Calu3 (cell line): Measurements from ENCODE around the gene ARVCF. TPM values are rescaled to one million over a fixed set of nuclear protein-coding genes. Genes with fewer than 3 reads are reported as not detected.
A peak's percentile ranks its signal among the peaks of the same experiment; 100 is the strongest.

ENCODE experiments used
- BruUV-seq: library from RNA; stranded (reverse); fragments of 400-500 nt; replicated peaks from 2 replicates; lab custom pipeline; 2021; lab: Mats Ljungman, UMichigan
- CTCF ChIA-PET: fragments of 300-600 bp; sonication (Branson Sonifier 250); formaldehyde crosslinking; loops from one replicate; lab custom pipeline; 2022; ENCODE audit warnings: antibody characterized with exemption; lab: Charles Lee
- DNase-seq: peaks from one replicate; pipeline ENCODE4 v3.0.0; 2022
- H3K27ac Mint-ChIP-seq: one replicate; pipeline ENCODE4 v1.8.0; 2022; ENCODE audit warnings: mixed read lengths; ENCODE audit not compliant: unreplicated experiment
- H3K27me3 Mint-ChIP-seq: one replicate; pipeline ENCODE4 v1.8.0; 2022; ENCODE audit warnings: mixed read lengths; ENCODE audit not compliant: unreplicated experiment
- H3K36me3 Mint-ChIP-seq: one replicate; pipeline ENCODE4 v1.8.0; 2022; ENCODE audit warnings: mild to moderate bottlenecking, moderate library complexity, mixed read lengths; ENCODE audit not compliant: insufficient read depth, unreplicated experiment
- H3K4me1 Mint-ChIP-seq: one replicate; pipeline ENCODE4 v1.8.0; 2022; ENCODE audit warnings: mild to moderate bottlenecking, low read depth, mixed read lengths; ENCODE audit not compliant: unreplicated experiment
- H3K4me3 Mint-ChIP-seq: one replicate; pipeline ENCODE4 v1.8.0; 2022; ENCODE audit warnings: mild to moderate bottlenecking, low read depth, moderate library complexity, mixed read lengths; ENCODE audit not compliant: unreplicated experiment
- H3K9me3 Mint-ChIP-seq: one replicate; pipeline ENCODE4 v1.8.0; 2022; ENCODE audit warnings: low read depth, mixed read lengths; ENCODE audit not compliant: unreplicated experiment
- CTCF ChIP-seq: fragments of 200-600 bp; IDR thresholded peaks from one replicate; pipeline ENCODE4 v1.8.0; 2022; ENCODE audit warnings: antibody characterized with exemption; ENCODE audit not compliant: unreplicated experiment
- intact Hi-C: fragments of 100-400 bp; cut with micrococcal nuclease; formaldehyde crosslinking; loops from one replicate; pipeline ENCODE4 v1.10.0; 2022; ENCODE audit not compliant: unreplicated experiment
- total RNA-seq: library from RNA; stranded (reverse); gene quantifications from 2 replicates; pipeline ENCODE4 v1.2.3, GENCODE V29; 2022

ARVCF gene
- total RNA-seq, 1 experiment from 2014 or later = 19.7 TPM

DNA sequence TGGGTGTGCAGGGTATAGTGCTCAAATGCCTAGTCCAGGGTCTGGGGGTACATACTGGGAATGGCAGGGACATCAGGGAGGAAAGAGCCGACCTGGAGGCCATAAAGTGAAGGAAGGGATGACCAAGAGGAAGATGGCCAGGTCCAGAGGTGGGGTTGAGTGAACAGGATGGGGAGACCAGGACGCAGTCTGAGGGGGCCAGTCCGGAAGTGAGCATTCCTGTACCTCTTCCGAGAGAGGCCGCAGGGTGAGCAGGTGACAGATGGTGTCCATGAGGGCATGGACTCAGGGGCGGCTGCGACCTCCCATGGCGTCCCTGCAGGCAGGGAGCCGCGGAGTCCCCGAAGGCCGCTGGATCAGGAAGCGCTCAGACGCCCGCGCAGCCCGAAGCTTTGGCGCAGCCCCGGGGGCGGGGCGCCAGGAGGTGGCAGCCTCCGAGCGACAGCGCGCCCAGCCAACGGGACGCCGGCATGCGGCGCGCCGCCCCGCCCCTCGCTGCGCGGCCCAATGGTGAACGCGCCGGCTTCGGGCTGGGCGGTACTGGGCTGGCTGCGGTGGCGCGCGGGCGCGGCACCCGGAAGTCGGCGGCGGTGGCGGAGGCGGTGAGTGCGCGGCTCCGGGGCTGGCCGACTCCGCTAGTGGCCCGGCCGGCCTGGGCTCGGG, 4.0 kb upstream of the ARVCF start, which contains the start of gene TANGO2:
TSS of gene TANGO2 (plus strand) at position 578 of the 663 bp plus-strand sequence. CDS start 15,689 bp downstream, outside the sequence.
- H3K27ac Mint-ChIP-seq = peak within 1 kb of the TSS; percentile 94
- H3K9me3 Mint-ChIP-seq = no peaks in the 10 kb centered on the region
- H3K36me3 Mint-ChIP-seq = peaks cover 50% of the 10 kb centered on the region
- H3K4me3 Mint-ChIP-seq = peak within 1 kb of the TSS; percentile 94
- CTCF ChIA-PET = no interaction called here
- no peaks in the 10 kb centered on the region for H3K27me3 Mint-ChIP-seq
- intact Hi-C loops = no loop called here
- DNase-seq = peak; percentile 97
- no peak for TF ChIP-seq CTCF
- peaks cover 15% of the 10 kb centered on the region for H3K4me1 Mint-ChIP-seq
- BruUV-seq = no TSS peak

DNA sequence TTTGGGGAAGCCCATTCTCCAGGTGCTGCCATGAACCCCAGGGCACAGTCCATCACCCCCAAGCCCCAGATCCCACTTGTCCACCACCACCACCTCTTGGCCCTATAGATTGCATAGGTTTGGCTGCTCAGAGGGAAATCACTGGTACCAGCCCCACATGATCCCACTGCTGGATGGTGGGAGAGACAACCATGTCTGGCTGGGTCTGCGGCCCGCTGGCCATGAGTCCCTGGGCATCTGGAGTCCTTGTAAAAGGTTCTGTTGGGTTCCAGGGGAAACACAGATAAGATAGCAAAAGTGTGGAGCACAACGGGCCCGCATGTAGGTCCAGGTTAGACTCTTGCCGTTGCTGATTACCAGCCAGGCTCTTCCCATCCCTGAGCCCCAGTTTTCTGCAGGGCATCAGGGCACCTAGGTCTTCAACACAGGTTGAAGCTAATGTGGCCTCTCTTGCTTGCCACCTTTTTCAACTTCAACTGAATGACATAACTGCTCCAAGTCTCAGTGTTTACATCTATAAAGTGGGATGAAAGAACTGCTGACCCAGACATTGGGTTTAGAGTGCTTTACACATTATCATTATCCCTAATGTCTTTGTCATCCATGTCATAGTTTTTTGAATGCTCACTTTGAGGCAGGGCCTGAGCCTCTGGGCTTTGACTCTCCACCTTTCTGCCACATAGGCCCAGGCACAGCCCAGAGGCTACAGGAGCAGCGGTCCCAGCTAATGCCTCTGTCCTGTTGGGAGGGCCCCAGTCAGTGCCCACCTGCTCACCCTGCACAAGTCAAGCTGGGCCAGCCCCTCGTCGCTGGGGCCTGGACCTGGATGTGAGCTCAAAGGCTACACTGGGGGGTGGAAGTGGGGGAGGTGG, 3.3 kb upstream of the ARVCF start:
- no peak for DNase-seq
- Mint-ChIP-seq H3K36me3 (peaks cover 53% of the 10 kb centered on the region), H3K4me3 (peak overlapping the region; percentile 94), H3K4me1 (peaks cover 20% of the 10 kb centered on the region), H3K27me3 (no peaks in the 10 kb centered on the region), H3K9me3 (no peaks in the 10 kb centered on the region), H3K27ac (peak overlapping the region; percentile 94)
- no peak for TF ChIP-seq CTCF
- no TSS peak for BruUV-seq
- intact Hi-C loops = no loop called here
- CTCF ChIA-PET = interaction anchor here (0.6 kb wide), 1 partner anchor 49 kb away, joined by 3 read pairs; no protein-coding TSS in a partner anchor

DNA sequence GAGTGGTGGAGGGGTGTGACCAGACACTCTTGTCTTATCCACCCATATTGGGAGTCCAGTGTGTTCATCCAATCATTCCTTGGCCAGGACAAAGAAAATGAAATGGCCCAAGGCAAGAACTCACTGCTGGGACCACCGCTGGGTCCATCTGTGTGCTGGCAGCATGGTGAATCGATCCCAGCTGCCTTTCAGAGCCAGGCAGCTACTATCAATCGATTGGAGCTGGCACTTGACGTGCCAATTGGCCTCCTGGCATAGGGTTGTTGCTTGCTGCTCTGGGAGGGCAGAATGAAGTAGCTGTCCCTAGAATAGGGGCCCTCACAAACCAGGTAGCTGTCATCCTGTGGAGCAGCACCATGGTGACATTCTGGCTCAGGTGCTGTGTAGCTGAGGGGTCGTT, 1.4 kb upstream of the ARVCF start:
- no peaks in the 10 kb centered on the region for H3K9me3 Mint-ChIP-seq
- no peak for TF ChIP-seq CTCF
- no peak for DNase-seq
- H3K27ac Mint-ChIP-seq = no peak overlapping the region
- CTCF ChIA-PET = interaction anchor here (0.6 kb wide), 1 partner anchor 62 kb away, joined by 5 read pairs; no protein-coding TSS in a partner anchor
- no peaks in the 10 kb centered on the region for H3K27me3 Mint-ChIP-seq
- H3K4me1 Mint-ChIP-seq = peaks cover 22% of the 10 kb centered on the region
- intact Hi-C loops = no loop called here
- peaks cover 48% of the 10 kb centered on the region for H3K36me3 Mint-ChIP-seq
- no TSS peak for BruUV-seq
- peak overlapping the region; percentile 82 for H3K4me3 Mint-ChIP-seq

GRCh38 chr22:20017622-20017958, 967 bp upstream of the ARVCF start:
- H3K27me3 Mint-ChIP-seq = no peaks in the 10 kb centered on the region
- H3K36me3 Mint-ChIP-seq = peaks cover 47% of the 10 kb centered on the region
- no TSS peak for BruUV-seq

More at GRCh38 chr22:20017622-20017958, 967 bp upstream of the ARVCF start:
- CTCF ChIA-PET = interaction anchor here (0.6 kb wide), 1 partner anchor 62 kb away, joined by 5 read pairs; no protein-coding TSS in a partner anchor
- TF ChIP-seq CTCF = no peak
- no peak for DNase-seq
- peaks cover 20% of the 10 kb centered on the region for H3K4me1 Mint-ChIP-seq
- intact Hi-C loops = no loop called here
- H3K9me3 Mint-ChIP-seq = no peaks in the 10 kb centered on the region
- peak overlapping the region; percentile 82 for H3K4me3 Mint-ChIP-seq
- H3K27ac Mint-ChIP-seq = no peak overlapping the region
